GM13976 (cell line): ENCODE results near the gene TMEM209.

Experiments
- DNase-seq: peaks from one replicate; pipeline ENCODE4 v3.0.0; 2012; ENCODE audit warnings: low spot score
- in situ Hi-C: fragments of 300-500 bp; cut with MboI; formaldehyde crosslinking; loops from one replicate; pipeline ENCODE4 v1.12.0; 2022; ENCODE audit warnings: low sequenced_read_pairs, mixed read lengths, inconsistent platforms; ENCODE audit not compliant: unreplicated experiment
- TF ChIP-seq, protein P1 (sequence below): IDR thresholded peaks from 2 replicates; pipeline ENCODE4 v1.5.1; 2012; ENCODE audit warnings: borderline replicate concordance, mild to moderate bottlenecking; ENCODE audit not compliant: insufficient read depth; ENCODE audit errors: extremely low read depth, missing control alignments, control extremely low read depth

The TMEM209 gene

GRCh38 chr7:130124711-130125110, 80.5 kb downstream of the TMEM209 start:
- TF ChIP-seq, protein P1, sequence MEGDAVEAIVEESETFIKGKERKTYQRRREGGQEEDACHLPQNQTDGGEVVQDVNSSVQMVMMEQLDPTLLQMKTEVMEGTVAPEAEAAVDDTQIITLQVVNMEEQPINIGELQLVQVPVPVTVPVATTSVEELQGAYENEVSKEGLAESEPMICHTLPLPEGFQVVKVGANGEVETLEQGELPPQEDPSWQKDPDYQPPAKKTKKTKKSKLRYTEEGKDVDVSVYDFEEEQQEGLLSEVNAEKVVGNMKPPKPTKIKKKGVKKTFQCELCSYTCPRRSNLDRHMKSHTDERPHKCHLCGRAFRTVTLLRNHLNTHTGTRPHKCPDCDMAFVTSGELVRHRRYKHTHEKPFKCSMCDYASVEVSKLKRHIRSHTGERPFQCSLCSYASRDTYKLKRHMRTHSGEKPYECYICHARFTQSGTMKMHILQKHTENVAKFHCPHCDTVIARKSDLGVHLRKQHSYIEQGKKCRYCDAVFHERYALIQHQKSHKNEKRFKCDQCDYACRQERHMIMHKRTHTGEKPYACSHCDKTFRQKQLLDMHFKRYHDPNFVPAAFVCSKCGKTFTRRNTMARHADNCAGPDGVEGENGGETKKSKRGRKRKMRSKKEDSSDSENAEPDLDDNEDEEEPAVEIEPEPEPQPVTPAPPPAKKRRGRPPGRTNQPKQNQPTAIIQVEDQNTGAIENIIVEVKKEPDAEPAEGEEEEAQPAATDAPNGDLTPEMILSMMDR, result no peak
- DNase-seq, result no peak
- in situ Hi-C loops, result no loop called here

DNA sequence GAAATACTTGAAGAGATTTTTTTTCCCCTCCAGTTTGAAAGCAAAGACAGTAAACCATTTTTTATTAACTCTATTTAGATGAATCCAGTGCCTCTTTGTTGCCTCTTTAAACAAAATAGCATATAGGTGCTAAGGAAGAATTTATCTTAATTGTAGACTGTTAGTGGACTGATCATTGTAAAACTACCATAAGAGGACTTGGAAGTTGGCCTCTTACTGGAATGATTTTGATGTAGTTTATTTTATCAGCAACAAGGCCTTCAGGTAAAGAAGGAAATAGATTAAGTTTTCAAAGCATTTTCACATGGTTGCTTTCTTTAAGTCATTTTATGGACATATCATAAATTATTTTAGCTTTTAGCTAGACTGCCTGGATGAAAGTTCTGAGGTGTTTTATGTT, 81.7 kb downstream of the TMEM209 start:
- in situ Hi-C loops, result no loop called here
- TF ChIP-seq, protein P1, result no peak

DNA sequence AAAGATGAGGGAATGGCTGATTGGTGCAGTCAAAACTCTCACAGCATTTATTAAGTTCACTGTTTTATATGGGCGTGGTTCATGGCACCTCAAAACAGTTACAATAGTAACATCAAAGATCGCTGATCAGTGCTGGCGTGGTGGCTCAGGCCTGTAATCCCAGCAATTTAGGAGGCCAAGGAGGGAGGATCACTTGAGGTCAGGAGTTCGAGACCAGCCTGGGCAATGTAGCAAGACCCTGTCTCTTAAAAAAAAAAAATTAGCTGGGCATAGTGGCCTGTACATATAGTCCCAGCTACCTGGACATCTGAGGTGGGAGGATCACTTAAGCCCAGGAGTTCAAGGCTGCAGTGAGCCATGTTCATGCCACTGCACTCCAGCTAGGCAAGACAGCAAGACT, 86.4 kb downstream of the TMEM209 start:
- in situ Hi-C loops, result no loop called here
- TF ChIP-seq, protein P1, result no peak

More for the DNA sequence above, 81.7 kb downstream of the TMEM209 start:
- no peak for DNase-seq

DNA sequence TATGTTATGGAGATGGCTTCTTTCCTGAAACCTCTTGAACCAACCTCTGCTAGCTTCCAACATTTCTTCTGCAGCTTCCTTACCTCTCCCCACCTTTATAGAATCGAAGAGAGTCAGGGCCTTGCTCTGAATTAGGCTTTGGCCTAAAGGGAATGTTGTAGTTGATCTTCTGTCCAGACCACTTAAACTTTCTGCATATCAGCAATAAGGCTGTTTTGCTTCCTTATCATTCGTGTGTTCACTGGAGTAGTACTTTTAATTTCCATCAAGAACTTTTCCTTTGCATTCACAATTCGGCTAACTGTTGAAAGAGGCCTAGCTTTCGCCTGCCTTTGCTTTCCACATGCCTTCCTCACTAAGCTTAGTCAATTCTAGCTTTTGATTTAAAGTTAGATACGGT, 86.9 kb downstream of the TMEM209 start:
- in situ Hi-C loops, result no loop called here
- TF ChIP-seq, protein P1, result no peak
- DNase-seq, result no peak

More for the DNA sequence above, 86.4 kb downstream of the TMEM209 start:
- no peak for DNase-seq

DNA sequence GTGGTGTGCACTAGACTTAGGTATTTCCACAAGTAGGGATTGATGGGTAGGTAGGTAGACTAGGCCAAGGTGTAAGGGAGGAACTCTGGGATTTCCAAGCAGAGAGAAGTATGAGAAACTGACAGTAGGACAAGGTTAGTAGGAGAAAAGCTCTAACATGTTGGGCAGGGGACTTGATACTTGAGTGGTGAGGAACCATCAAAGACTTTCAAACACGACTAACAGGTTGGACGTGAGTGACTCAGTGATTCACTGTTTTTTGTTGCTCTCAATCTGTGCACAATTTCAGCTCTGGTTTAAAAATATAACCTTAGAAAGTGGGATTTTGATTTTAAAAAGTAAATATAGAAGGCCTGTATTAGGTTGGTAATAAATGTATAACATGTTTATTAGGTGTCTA, 90.4 kb downstream of the TMEM209 start:
- in situ Hi-C loops, result no loop called here
- TF ChIP-seq, protein P1, result no peak
- DNase-seq, result no peak
